Mononuclear cell (primary cell): ENCODE measurements around the gene ZNF532. TPM values are rescaled to one million over a fixed set of nuclear protein-coding genes. Genes with fewer than 3 reads are reported as not detected.

Source experiments
- H3K27me3 ChIP-seq: 2 replicates; pipeline ENCODE4 v1.6.0; 2011; ENCODE audit warnings: low read length, control low read depth; ENCODE audit not compliant: insufficient read depth
- H3K4me1 ChIP-seq: 2 replicates; pipeline ENCODE4 v1.5.1; 2011; ENCODE audit warnings: mild to moderate bottlenecking, low read length, control low read depth; ENCODE audit not compliant: insufficient read depth
- H3K4me3 ChIP-seq: 2 replicates; pipeline ENCODE4 v1.5.1; 2011; ENCODE audit warnings: mild to moderate bottlenecking, low read length, moderate library complexity
- H3K9me3 ChIP-seq: 2 replicates; pipeline ENCODE4 v1.5.1; 2011; ENCODE audit warnings: low read depth, mild to moderate bottlenecking, control low read depth, low read length
- total RNA-seq: library from RNA; depleted of rRNA; stranded (reverse); fragments of >200 nt; gene quantifications from one replicate; pipeline ENCODE4 v1.2.3, GENCODE V29; 2012

Gene ZNF532
- total RNA-seq, 1 donor: 7.7 TPM

GRCh38 chr18:58896734-58897508 is 32.2 kb downstream of the ZNF532 start:
- H3K4me3 ChIP-seq: no peak overlapping the region
- H3K4me1 ChIP-seq: peaks cover 7% of the 10 kb centered on the region
- no peaks in the 10 kb centered on the region for H3K27me3 ChIP-seq
- H3K9me3 ChIP-seq: no peaks in the 10 kb centered on the region

- H3K4me3 ChIP-seq: no peak overlapping the region
Observed at GRCh38 chr18:58898010-58898799, 33.5 kb downstream of the ZNF532 start.

GRCh38 chr18:58900015-58900649 is 35.5 kb downstream of the ZNF532 start:
- Histone ChIP-seq H3K27me3 (no peaks in the 10 kb centered on the region), H3K9me3 (no peaks in the 10 kb centered on the region), H3K4me3 (no peak overlapping the region), H3K4me1 (peaks cover 11% of the 10 kb centered on the region)

More at GRCh38 chr18:58898010-58898799, 33.5 kb downstream of the ZNF532 start:
- Histone ChIP-seq H3K9me3 (no peaks in the 10 kb centered on the region), H3K4me1 (peaks cover 10% of the 10 kb centered on the region), H3K27me3 (no peaks in the 10 kb centered on the region)

GRCh38 chr18:58901143-58901542 is 36.5 kb downstream of the ZNF532 start:
- Histone ChIP-seq H3K4me1 (peaks cover 4% of the 10 kb centered on the region), H3K27me3 (no peaks in the 10 kb centered on the region), H3K4me3 (no peak overlapping the region), H3K9me3 (no peaks in the 10 kb centered on the region)

- no peaks in the 10 kb centered on the region for H3K9me3 ChIP-seq
- no peaks in the 10 kb centered on the region for H3K27me3 ChIP-seq
- H3K4me3 ChIP-seq: no peak overlapping the region
- peaks cover 4% of the 10 kb centered on the region for H3K4me1 ChIP-seq
Observed at GRCh38 chr18:58901783-58902182, 37.1 kb downstream of the ZNF532 start.

GRCh38 chr18:58902961-58903360 is 38.3 kb downstream of the ZNF532 start:
- no peaks in the 10 kb centered on the region for H3K9me3 ChIP-seq
- H3K4me3 ChIP-seq: no peak overlapping the region
- H3K4me1 ChIP-seq: peaks cover 4% of the 10 kb centered on the region
- H3K27me3 ChIP-seq: no peaks in the 10 kb centered on the region

- Histone ChIP-seq H3K27me3 (no peaks in the 10 kb centered on the region), H3K4me1 (peaks cover 4% of the 10 kb centered on the region), H3K9me3 (no peaks in the 10 kb centered on the region), H3K4me3 (no peak overlapping the region)
Observed at GRCh38 chr18:58903533-58903932, 38.9 kb downstream of the ZNF532 start.

GRCh38 chr18:58905777-58906428 is 41.2 kb downstream of the ZNF532 start:
- Histone ChIP-seq H3K4me3 (no peak overlapping the region), H3K27me3 (no peaks in the 10 kb centered on the region), H3K4me1 (peaks cover 4% of the 10 kb centered on the region), H3K9me3 (no peaks in the 10 kb centered on the region)

GRCh38 chr18:58908006-58908405 is 43.3 kb downstream of the ZNF532 start:
- no peak overlapping the region for H3K4me3 ChIP-seq
- H3K9me3 ChIP-seq: no peaks in the 10 kb centered on the region
- peaks cover 2% of the 10 kb centered on the region for H3K4me1 ChIP-seq
- H3K27me3 ChIP-seq: no peaks in the 10 kb centered on the region

GRCh38 chr18:58909521-58909920 is 44.8 kb downstream of the ZNF532 start:
- H3K4me1 ChIP-seq: no peaks in the 10 kb centered on the region
- H3K27me3 ChIP-seq: no peaks in the 10 kb centered on the region
- H3K4me3 ChIP-seq: no peak overlapping the region
- no peaks in the 10 kb centered on the region for H3K9me3 ChIP-seq

- H3K4me1 ChIP-seq: no peaks in the 10 kb centered on the region
- H3K27me3 ChIP-seq: no peaks in the 10 kb centered on the region
- no peak overlapping the region for H3K4me3 ChIP-seq
- H3K9me3 ChIP-seq: no peaks in the 10 kb centered on the region
Observed at GRCh38 chr18:58911241-58911640, 46.6 kb downstream of the ZNF532 start.

- no peaks in the 10 kb centered on the region for H3K4me1 ChIP-seq
- no peaks in the 10 kb centered on the region for H3K9me3 ChIP-seq
- H3K4me3 ChIP-seq: no peak overlapping the region
- no peaks in the 10 kb centered on the region for H3K27me3 ChIP-seq
Observed at GRCh38 chr18:58911766-58912165, 47.1 kb downstream of the ZNF532 start.

GRCh38 chr18:58915006-58915799 is 50.5 kb downstream of the ZNF532 start:
- Histone ChIP-seq H3K27me3 (no peaks in the 10 kb centered on the region), H3K9me3 (no peaks in the 10 kb centered on the region), H3K4me1 (no peaks in the 10 kb centered on the region), H3K4me3 (no peak overlapping the region)

GRCh38 chr18:58915995-58916394 is 51.3 kb downstream of the ZNF532 start:
- H3K4me1 ChIP-seq: no peaks in the 10 kb centered on the region
- H3K9me3 ChIP-seq: no peaks in the 10 kb centered on the region
- no peak overlapping the region for H3K4me3 ChIP-seq
- H3K27me3 ChIP-seq: no peaks in the 10 kb centered on the region
